GM12878 (cell line): Measurements from ENCODE around the gene SSBP3. TPM values are rescaled to one million over a fixed set of nuclear protein-coding genes. Genes with fewer than 3 reads are reported as not detected.

Source experiments
- ATAC-seq: fragments of 200-7000 bp; cut with Tn5 transposase; 3 replicates; pipeline ENCODE4 v1.9.1; 2020; ENCODE audit warnings: mild to moderate bottlenecking, moderate library complexity
- BruUV-seq: library from RNA; stranded (reverse); fragments of 400-500 nt; replicated peaks from 2 replicates; lab custom pipeline; 2021; lab: Mats Ljungman, UMichigan
- CTCF ChIA-PET: fragments of 300-600 bp; sonication (Branson Sonifier 250); formaldehyde crosslinking; extraction: SDS; loops from one replicate; lab custom pipeline; 2021; ENCODE audit warnings: inconsistent platforms; lab: Yijun Ruan, JAX
- POLR2A ChIA-PET: fragments of 350-600 bp; formaldehyde crosslinking; extraction: SDS; loops from one replicate; lab custom pipeline; 2021; ENCODE audit warnings: inconsistent platforms; lab: Charles Lee
- RAD21 ChIA-PET: fragments of 300-600 bp; sonication (Branson Sonifier 250); formaldehyde crosslinking; loops from one replicate; lab custom pipeline; 2023; ENCODE audit warnings: antibody characterized with exemption; ENCODE audit not compliant: unreplicated experiment; lab: Charles Lee
- SMC1A ChIA-PET: fragments of 300-600 bp; sonication (Branson Sonifier 250); formaldehyde crosslinking; loops from one replicate; lab custom pipeline; 2023; ENCODE audit not compliant: unreplicated experiment, uncharacterized antibody; lab: Charles Lee
- DNase-seq: peaks from one replicate; pipeline ENCODE4 v3.0.0-alpha.2; 2011; ENCODE audit warnings: low read depth, low spot score
- FAIRE-seq: peaks from 3 replicates; lab custom pipeline; 2011; peaks lifted over from hg19 to GRCh38; lab: Jason Lieb, UNC
- H2AFZ ChIP-seq: 2 replicates; pipeline ENCODE4 v1.6.0; 2011; ENCODE audit warnings: low read depth, low read length, control low read depth; ENCODE audit not compliant: control insufficient read depth
- H3K27ac ChIP-seq: 2 replicates; pipeline ENCODE4 v1.5.1; 2011; ENCODE audit warnings: control low read depth; ENCODE audit not compliant: control insufficient read depth, insufficient read depth
- H3K27me3 ChIP-seq, 2 experiments: replicated peaks in 1 of 2; 2 replicates each; pipeline versions ENCODE4 v1.6.0 to v1.6.1; 2011; ENCODE audit warnings: low read length in 1 of 2; ENCODE audit not compliant: control insufficient read depth in 2 of 2, insufficient read depth in 2 of 2
- H3K36me3 ChIP-seq, 2 experiments: 2 replicates each; pipeline ENCODE4 v1.5.1; 2011; ENCODE audit warnings: low read length in 1 of 2; ENCODE audit not compliant: control insufficient read depth in 2 of 2, insufficient read depth in 2 of 2
- H3K4me1 ChIP-seq: 2 replicates; pipeline ENCODE4 v1.6.1; 2011; ENCODE audit warnings: mild to moderate bottlenecking, low read length, moderate library complexity, mixed read lengths; ENCODE audit not compliant: control insufficient read depth, insufficient read depth
- H3K4me2 ChIP-seq: 2 replicates; pipeline ENCODE4 v1.6.0; 2011; ENCODE audit warnings: control low read depth; ENCODE audit not compliant: control insufficient read depth, insufficient read depth
- H3K4me3 ChIP-seq: fragments of 200-600 bp; sonication (generic); 2 replicates; pipeline ENCODE4 v1.5.1; 2016
- H3K79me2 ChIP-seq: 2 replicates; pipeline ENCODE4 v1.6.0; 2011; ENCODE audit warnings: low read length; ENCODE audit not compliant: control insufficient read depth, insufficient read depth
- H3K9ac ChIP-seq: 2 replicates; pipeline ENCODE4 v1.8.0; 2011; ENCODE audit warnings: low read length, control low read depth, mixed read lengths; ENCODE audit not compliant: control insufficient read depth, insufficient read depth
- H3K9me3 ChIP-seq: replicated peaks from 3 replicates; pipeline ENCODE4 v1.5.1; 2011; ENCODE audit warnings: mild to moderate bottlenecking, low read length; ENCODE audit not compliant: control insufficient read depth, insufficient read depth
- H4K20me1 ChIP-seq: 2 replicates; pipeline ENCODE4 v1.6.0; 2011; ENCODE audit not compliant: control insufficient read depth, insufficient read depth
- CBFB ChIP-seq: IDR thresholded peaks from 2 replicates; pipeline ENCODE4 v1.6.1; 2016; ENCODE audit warnings: antibody characterized with exemption, low read depth
- CHD4 ChIP-seq: fragments of 200-600 bp; sonication (generic); IDR thresholded peaks from 2 replicates; pipeline ENCODE4 v1.6.1; 2016; ENCODE audit warnings: mild to moderate bottlenecking
- EP300 ChIP-seq, 2 experiments: fragments of 150-350 bp in 1 of 2; IDR thresholded peaks; 2 replicates each; pipeline ENCODE4 v1.6.1; 2011 to 2012; ENCODE audit warnings: low read depth in 2 of 2, low read length in 2 of 2, borderline replicate concordance in 1 of 2, improper control_type of control experiment in 1 of 2, inconsistent platforms in 1 of 2; ENCODE audit not compliant: control insufficient read depth in 1 of 2
- EZH2 ChIP-seq: IDR thresholded peaks from 2 replicates; pipeline ENCODE4 v1.6.1; 2012; ENCODE audit warnings: low read depth, mild to moderate bottlenecking, control low read depth, inconsistent platforms, low read length, borderline replicate concordance; ENCODE audit not compliant: control insufficient read depth
- FOS ChIP-seq: IDR thresholded peaks from 3 replicates; pipeline ENCODE4 v1.6.1; 2011; ENCODE audit warnings: borderline replicate concordance; ENCODE audit not compliant: insufficient read length; ENCODE audit errors: extremely low read depth
- FOXK2 ChIP-seq: fragments of 450-650 bp; IDR thresholded peaks from 2 replicates; pipeline ENCODE4 v1.6.1; 2017; ENCODE audit warnings: mild to moderate bottlenecking, moderate library complexity
- IRF3 ChIP-seq: fragments of 450-650 bp; IDR thresholded peaks from 2 replicates; pipeline ENCODE4 v1.6.1; 2014; ENCODE audit warnings: mild to moderate bottlenecking
- LARP7 ChIP-seq: fragments of 450-650 bp; IDR thresholded peaks from 2 replicates; pipeline ENCODE4 v1.6.1; 2017; ENCODE audit warnings: mild to moderate bottlenecking
- MXI1 ChIP-seq: fragments of 150-350 bp; IDR thresholded peaks from 2 replicates; pipeline ENCODE4 v1.6.1; 2011; ENCODE audit warnings: low read depth, mild to moderate bottlenecking, inconsistent platforms, low read length, improper control_type of control experiment
- NFYA ChIP-seq: IDR thresholded peaks from 2 replicates; pipeline ENCODE4 v1.6.1; 2011; ENCODE audit warnings: low read depth, mild to moderate bottlenecking, low read length, improper control_type of control experiment, borderline replicate concordance
- NRF1 ChIP-seq: conservative IDR thresholded peaks from 2 replicates; pipeline ENCODE4 v1.6.1; 2011; ENCODE audit warnings: mild to moderate bottlenecking, low read depth, low read length, improper control_type of control experiment
- POLR2AphosphoS5 ChIP-seq: IDR thresholded peaks from 2 replicates; pipeline ENCODE4 v1.6.1; 2011; ENCODE audit warnings: mild to moderate bottlenecking, low read length, inconsistent platforms
- RB1 ChIP-seq: fragments of 450-650 bp; formaldehyde crosslinking; IDR thresholded peaks from 2 replicates; pipeline ENCODE4 v1.6.1; 2017; ENCODE audit warnings: mild to moderate bottlenecking, borderline replicate concordance
- RUNX3 ChIP-seq: IDR thresholded peaks from 2 replicates; pipeline ENCODE4 v1.6.1; 2012; ENCODE audit warnings: low read length, inconsistent platforms
- SMAD5 ChIP-seq: IDR thresholded peaks from 2 replicates; pipeline ENCODE4 v1.6.1; 2016; ENCODE audit warnings: antibody characterized with exemption, low read depth
- SRF ChIP-seq, 2 experiments: IDR thresholded peaks; 2 replicates each; pipeline ENCODE4 v1.6.1; 2011; ENCODE audit warnings: low read depth in 2 of 2, low read length in 2 of 2, mild to moderate bottlenecking in 1 of 2, moderate library complexity in 1 of 2
- USF2 ChIP-seq: IDR thresholded peaks from 2 replicates; pipeline ENCODE4 v1.6.1; 2011; ENCODE audit warnings: low read depth, low read length, improper control_type of control experiment, borderline replicate concordance
- ZBTB40 ChIP-seq: fragments of 450-650 bp; IDR thresholded peaks from 2 replicates; pipeline ENCODE4 v1.6.1; 2016; ENCODE audit warnings: mild to moderate bottlenecking, moderate library complexity, borderline replicate concordance
- ZSCAN29 ChIP-seq: fragments of 450-650 bp; IDR thresholded peaks from 2 replicates; pipeline ENCODE4 v1.6.1; 2017; ENCODE audit warnings: mild to moderate bottlenecking, moderate library complexity
- WGBS: methylation state at CpG from one replicate; pipeline ENCODE4 v1.1.6; 2016; ENCODE audit warnings: low lambda C conversion rate; ENCODE audit not compliant: insufficient replicate concordance, insufficient coverage; ENCODE audit errors: missing lambda C conversion rate; 5-methylcytosine and 5-hydroxymethylcytosine counted together
- in situ Hi-C: fragments of 300-500 bp; cut with MboI; formaldehyde crosslinking; loops from 9 replicates; pipeline ENCODE4 v1.14.3; 2018; ENCODE audit warnings: mixed read lengths
- intact Hi-C: fragments of 100-400 bp; cut with micrococcal nuclease; formaldehyde crosslinking; loops from one replicate; pipeline ENCODE4 v1.14.2; 2022; ENCODE audit not compliant: unreplicated experiment
- polyA plus RNA-seq, 11 experiments: library from polyadenylated mRNA; depleted of rRNA in 4 of 11; unstranded in 6 of 11; stranded (reverse) in 5 of 11; fragments of >200 nt; fragmentation: Nextera tagmentation in 4 of 11; fragmentation: Illumina TruSeq in 1 of 11; extraction: Ambion mirVana in 4 of 11; extraction: Trizol in 1 of 11; gene quantifications; 1 replicate in 1 of 11; 2 replicates in 10 of 11; pipeline versions ENCODE4 v1.2.1 to v1.2.3, GENCODE V29; 2011 to 2016; ENCODE audit warnings: inconsistent platforms in 2 of 11, missing spikeins in 2 of 11, low read depth in 1 of 11
- total RNA-seq, 4 experiments: library from RNA; depleted of rRNA in 3 of 4; stranded (reverse); fragments of >200 nt in 3 of 4; fragmentation: Illumina TruSeq in 1 of 4; extraction: Trizol in 1 of 4; gene quantifications; 2 replicates each; pipeline versions ENCODE4 v1.2.1 to v1.2.3, GENCODE V29; 2013 to 2021

The SSBP3 gene
- total and polyA plus RNA-seq, 10 of the 15 experiments (the other 5 are each of a cell fraction or from before 2014, with no cell fraction given): 4.1 to 51.7 (median 17.1) TPM

DNA sequence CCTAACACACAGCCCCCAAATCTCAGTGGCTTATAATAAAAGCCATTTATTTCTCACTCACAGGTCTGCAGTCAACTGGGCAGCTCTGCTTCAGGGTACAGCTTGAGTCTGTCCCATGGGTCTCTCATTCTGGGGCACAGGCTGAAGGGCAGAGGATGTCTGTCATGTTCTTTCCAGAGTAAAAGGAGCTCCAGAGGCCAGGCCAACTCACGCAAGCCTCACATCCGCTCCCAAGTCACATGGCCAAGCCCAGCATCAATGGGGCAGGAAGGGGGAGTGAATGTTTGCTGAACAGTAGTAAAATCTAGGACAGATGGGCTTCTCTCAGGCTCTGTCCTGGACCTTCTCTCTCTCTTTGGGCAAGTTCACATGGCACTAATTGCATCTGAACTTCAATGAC is 7.1 kb upstream of the SSBP3 start:
- no TSS peak for BruUV-seq
- Histone ChIP-seq H3K9me3 (no peaks in the 10 kb centered on the region), H3K79me2 (no peaks in the 10 kb centered on the region), H3K4me1 (peaks cover 18% of the 10 kb centered on the region), H2AFZ (peak overlapping the region; percentile 18; the same call in 1 of the 2 replicates), H4K20me1 (no peaks in the 10 kb centered on the region), H3K9ac (no peak overlapping the region), H3K27me3 (no peaks in the 10 kb centered on the region; a peak in 1 of 4 replicates), H3K4me3 (no peak overlapping the region), H3K27ac (no peak overlapping the region), H3K4me2 (no peak overlapping the region), H3K36me3 (no peaks in the 10 kb centered on the region)
- in situ Hi-C loops (loop anchor here (5.0 kb wide), 1 partner anchor 74 kb away; no protein-coding TSS in a partner anchor), intact Hi-C loops (no loop called here)
- ChIA-PET SMC1A (no interaction called here), RAD21 (no interaction called here), POLR2A (no interaction called here), CTCF (no interaction called here)
- FAIRE-seq (no peak), ATAC-seq (no peak), DNase-seq (no peak)
- WGBS: 37% methylated on average over 2 of the region's 2 CpGs
- TF ChIP-seq MXI1: no peak
- no peak for TF ChIP-seq CHD4
- TF ChIP-seq CBFB: no peak
- TF ChIP-seq IRF3: no peak
- no peak for TF ChIP-seq POLR2AphosphoS5
- no peak for TF ChIP-seq RB1
- no peak for TF ChIP-seq EZH2
- TF ChIP-seq SMAD5: no peak
- TF ChIP-seq FOXK2: no peak
- no peak for TF ChIP-seq ZBTB40
- TF ChIP-seq SRF (IDR thresholded peaks at IDR 0.05; ENCODE audit: low read depth in 2 of 2, low read length in 2 of 2): no peak
- no peak for TF ChIP-seq LARP7
- no peak for TF ChIP-seq EP300 (IDR thresholded peaks at IDR 0.05; ENCODE audit: borderline replicate concordance in 1 of 2, control insufficient read depth in 1 of 2, low read depth in 2 of 2, low read length in 2 of 2)
- TF ChIP-seq USF2: no peak
- TF ChIP-seq NRF1: no peak
- no peak for TF ChIP-seq RUNX3
- TF ChIP-seq FOS: no peak
- TF ChIP-seq NFYA: no peak
- no peak for TF ChIP-seq ZSCAN29
